SU-DHL-6 (cell line): ENCODE results near the gene PARD6G.

Experiments
- EZH2phosphoT487 ChIP-seq: fragments of 200-600 bp; sonication (generic), shearing (Covaris generic); conservative IDR thresholded peaks from 2 replicates; pipeline ENCODE4 v1.6.1; 2018; ENCODE audit warnings: mild to moderate bottlenecking, antibody characterized with exemption, low read length, moderate library complexity, mixed read lengths
- TF ChIP-seq, protein P1 (sequence below): fragments of 200-600 bp; sonication (generic); IDR thresholded peaks from one replicate; pipeline ENCODE4 v1.5.1; 2017; ENCODE audit warnings: antibody characterized with exemption, mild to moderate bottlenecking, low read length, moderate library complexity; ENCODE audit not compliant: insufficient read depth, poor library complexity, severe bottlenecking

DNA sequence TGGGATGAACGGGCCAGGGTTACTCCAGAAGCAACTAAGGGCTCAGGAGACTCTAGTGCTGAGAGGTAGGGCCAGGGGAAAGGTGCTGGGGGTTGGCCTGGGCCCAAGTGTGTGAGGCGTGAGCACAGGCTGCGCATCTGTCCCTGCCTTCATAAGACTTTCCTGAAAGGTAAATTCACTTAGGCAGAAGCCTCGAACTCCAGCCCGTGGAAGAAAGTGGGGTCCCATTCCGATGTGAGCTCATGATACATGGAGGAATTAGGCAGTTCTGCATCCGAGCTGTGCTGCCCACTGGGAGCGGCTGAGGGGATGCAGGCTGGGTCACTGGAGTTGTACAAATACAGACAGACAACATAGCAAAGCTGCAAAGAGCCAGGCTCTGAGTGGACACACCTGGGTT lies 16.2 kb downstream of the PARD6G start:
- TF ChIP-seq, protein P1, sequence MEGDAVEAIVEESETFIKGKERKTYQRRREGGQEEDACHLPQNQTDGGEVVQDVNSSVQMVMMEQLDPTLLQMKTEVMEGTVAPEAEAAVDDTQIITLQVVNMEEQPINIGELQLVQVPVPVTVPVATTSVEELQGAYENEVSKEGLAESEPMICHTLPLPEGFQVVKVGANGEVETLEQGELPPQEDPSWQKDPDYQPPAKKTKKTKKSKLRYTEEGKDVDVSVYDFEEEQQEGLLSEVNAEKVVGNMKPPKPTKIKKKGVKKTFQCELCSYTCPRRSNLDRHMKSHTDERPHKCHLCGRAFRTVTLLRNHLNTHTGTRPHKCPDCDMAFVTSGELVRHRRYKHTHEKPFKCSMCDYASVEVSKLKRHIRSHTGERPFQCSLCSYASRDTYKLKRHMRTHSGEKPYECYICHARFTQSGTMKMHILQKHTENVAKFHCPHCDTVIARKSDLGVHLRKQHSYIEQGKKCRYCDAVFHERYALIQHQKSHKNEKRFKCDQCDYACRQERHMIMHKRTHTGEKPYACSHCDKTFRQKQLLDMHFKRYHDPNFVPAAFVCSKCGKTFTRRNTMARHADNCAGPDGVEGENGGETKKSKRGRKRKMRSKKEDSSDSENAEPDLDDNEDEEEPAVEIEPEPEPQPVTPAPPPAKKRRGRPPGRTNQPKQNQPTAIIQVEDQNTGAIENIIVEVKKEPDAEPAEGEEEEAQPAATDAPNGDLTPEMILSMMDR: no peak
- no peak for TF ChIP-seq EZH2phosphoT487
